GM21390 (cell line): ENCODE results near the gene PPIE.
A peak's percentile ranks its signal among the peaks of the same experiment; 100 is the strongest.

Experiments
- ATAC-seq: cut with Tn5 transposase; IDR thresholded peaks from one replicate; pipeline ENCODE4 v1.9.1; 2021; ENCODE audit not compliant: unreplicated experiment

Gene PPIE

GRCh38 chr1:39738622-39739366 lies at the start of gene PPIE:
PPIE (plus strand) TSS chr1:39738882; CDS start chr1:39738901, 19 bp downstream.
- ATAC-seq, result peak; percentile 88

GRCh38 chr1:39689214-39689613 lies 49.5 kb upstream of the PPIE start:
- no peak for ATAC-seq

DNA sequence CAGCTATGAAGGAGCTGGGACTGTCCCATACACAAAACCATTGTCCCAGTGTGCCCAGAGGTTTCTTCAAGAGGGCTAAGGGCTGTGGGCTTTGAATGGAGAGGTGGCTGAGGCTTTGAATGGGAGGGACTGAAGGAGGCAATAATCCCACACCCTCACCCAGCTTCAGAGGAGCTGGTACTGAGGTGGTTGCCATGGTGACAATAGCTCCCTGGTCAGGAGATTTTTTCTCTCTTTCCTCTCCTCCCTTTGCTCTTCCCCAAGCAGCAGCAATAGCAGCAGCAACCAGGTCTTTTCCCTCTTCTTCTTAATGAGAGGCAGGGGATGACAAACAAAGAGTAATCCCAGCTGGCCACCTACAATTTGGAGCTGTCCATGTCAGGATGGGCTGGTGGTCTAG lies 49.0 kb upstream of the PPIE start:
- ATAC-seq, result no peak

DNA sequence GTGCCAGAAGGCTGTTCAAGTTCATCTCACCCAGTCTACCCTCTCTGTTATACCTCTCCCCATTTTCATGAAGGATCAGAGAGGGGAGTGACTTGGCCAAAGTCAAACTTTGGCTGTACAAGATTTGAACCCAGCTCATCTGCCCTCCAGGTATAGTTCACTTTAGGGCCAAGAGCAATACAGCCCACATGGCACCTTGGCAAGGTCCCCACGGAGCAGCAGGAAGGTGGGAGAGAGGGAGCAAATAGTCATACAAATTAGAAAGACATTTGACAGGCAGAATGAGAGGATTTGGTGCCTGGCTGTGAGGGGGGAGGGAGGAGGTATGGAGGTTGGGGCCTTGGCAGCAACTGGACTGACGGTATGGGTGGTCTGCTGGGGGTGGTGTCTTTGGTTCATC lies 48.5 kb upstream of the PPIE start:
- ATAC-seq, result no peak

- ATAC-seq, result peak; percentile 7
These were observed 47.8 kb upstream of the PPIE start for GRCh38 chr1:39690794-39691382.

DNA sequence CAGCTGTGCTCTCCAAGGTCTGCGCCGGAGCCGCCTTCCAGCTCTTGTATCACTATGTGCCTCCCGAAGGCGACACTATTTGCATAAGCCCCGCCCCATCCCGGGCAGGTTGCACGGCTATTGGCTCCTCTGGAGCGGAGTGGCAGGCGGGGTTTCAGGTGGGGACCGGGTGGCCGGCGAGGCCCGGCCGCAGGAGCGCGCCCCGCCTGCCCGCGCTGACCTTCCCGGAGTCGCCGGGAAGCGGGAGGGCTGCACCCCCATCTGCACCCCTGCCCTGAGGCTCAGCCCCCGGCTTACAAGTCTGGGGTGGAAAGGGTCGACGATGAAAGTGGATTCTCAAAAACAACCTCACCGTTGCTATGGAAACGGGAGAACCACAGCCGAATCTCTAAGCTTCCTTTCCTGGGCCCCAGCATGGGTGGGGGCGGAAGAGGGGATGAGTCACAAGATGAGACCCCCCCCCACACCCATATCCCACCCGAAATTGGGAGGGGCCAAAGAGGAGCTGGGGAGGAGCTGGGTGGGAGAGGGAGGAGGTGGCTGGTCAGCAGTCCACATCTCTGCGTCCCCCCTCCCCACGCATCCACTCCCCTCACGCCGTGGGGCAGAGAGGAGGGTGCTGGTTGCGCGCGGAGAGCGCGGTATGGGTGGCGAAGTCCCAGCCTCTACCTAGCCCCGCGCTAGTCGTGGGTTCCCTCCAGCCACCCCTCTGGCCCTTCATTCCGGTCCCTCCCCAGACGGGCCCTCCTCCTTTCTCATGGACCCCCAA lies 47.1 kb upstream of the PPIE start, which contains the start of gene HPCAL4:
Gene HPCAL4 (minus strand): TSS at position 51 of the 769 bp plus-strand sequence. CDS start 6,830 bp downstream, outside the sequence.
- ATAC-seq, result peak; percentile 96

DNA sequence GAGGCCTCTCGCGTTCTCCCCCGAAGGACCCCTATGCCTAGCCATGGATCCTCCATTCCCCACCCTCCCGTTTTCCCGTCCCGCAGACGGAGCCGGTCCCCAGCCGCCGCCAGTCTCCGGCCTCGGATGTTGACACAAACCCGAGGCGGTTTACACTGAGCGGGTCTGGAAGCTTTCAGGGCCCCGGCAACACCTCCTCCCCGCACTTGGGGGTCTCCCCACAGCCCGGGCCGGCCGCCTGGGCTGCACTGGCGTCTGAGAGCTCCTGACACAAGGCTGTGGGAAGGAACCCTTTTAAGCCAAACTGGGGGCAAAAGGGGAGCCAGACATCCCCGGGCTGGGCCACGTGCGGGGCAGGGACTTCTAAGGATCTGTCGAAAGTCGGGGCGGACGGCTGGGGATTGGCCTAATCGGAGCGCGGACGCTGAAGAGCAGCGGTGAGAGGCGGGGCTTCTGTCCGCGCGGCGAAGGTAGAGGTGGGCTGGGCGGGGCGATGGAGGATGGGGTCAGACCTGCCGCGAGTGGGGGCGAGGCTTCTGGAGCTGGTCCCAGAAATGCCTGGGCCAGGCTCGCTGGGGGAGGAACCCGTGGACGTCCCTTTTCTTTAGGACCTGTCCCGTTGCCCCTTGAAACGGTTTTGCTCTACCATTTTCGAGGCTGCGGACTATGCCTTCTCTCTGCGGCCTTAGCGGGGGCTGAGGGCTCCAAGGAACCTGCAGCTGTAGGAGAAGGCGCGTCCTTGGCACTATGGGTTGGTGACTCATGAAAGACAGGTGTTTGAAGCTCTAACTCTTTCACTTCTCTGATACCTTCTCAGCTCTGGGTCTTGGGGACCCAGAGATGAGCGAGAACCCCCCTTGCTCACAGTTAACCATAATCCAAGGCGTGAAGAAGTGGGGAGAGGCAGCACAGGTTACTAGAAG lies 46.3 kb upstream of the PPIE start:
- ATAC-seq, result no peak

- ATAC-seq, result no peak
These were observed 44.7 kb upstream of the PPIE start for GRCh38 chr1:39694026-39694425.

- ATAC-seq, result no peak
These were observed 43.7 kb upstream of the PPIE start for GRCh38 chr1:39695016-39695415.

DNA sequence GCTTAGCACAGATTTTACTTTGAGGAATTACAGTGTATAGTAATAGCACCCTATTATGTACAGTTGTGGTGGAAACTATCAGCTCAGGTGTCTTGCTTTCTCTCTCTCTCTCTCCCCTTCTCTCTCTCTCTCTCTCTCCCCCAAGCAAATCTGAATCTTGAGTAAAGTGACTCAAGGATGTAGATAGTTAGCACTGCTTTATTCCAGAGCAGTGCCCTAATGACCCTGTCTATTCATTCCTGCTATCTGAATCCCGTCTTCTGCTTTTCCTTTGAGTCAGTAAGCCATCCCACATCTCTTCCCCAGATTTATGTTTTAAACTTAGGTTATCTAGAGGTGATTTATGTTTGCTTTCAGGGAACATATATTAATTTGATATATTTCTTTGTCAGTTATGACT lies 42.2 kb upstream of the PPIE start:
- no peak for ATAC-seq

- ATAC-seq, result no peak
These were observed 40.1 kb upstream of the PPIE start for GRCh38 chr1:39698568-39698967.

- ATAC-seq, result no peak
These were observed 39.3 kb upstream of the PPIE start for GRCh38 chr1:39699419-39699818.

- no peak for ATAC-seq
These were observed 38.3 kb upstream of the PPIE start for GRCh38 chr1:39700348-39700747.

GRCh38 chr1:39701049-39701439 lies 37.6 kb upstream of the PPIE start:
- ATAC-seq, result no peak

- no peak for ATAC-seq
These were observed 33.9 kb upstream of the PPIE start for GRCh38 chr1:39704757-39705156.

DNA sequence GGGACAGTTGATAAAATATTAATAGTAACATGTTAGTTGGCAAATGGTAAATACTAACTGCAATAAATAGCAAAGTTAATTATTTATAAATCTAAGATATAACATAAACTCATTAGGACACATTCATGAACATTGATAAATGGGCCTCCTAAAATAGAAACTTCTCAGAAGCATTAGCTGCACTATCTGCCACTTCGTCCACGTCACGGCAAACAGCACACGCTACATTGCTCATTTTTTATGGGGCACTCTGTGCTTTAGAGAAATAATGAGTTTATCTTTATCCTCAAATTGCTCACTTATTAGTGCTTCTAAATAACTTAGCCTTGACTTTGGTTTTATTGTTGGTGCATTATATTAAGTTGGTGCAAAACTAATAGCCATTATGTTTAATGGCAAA lies 31.2 kb upstream of the PPIE start:
- no peak for ATAC-seq

DNA sequence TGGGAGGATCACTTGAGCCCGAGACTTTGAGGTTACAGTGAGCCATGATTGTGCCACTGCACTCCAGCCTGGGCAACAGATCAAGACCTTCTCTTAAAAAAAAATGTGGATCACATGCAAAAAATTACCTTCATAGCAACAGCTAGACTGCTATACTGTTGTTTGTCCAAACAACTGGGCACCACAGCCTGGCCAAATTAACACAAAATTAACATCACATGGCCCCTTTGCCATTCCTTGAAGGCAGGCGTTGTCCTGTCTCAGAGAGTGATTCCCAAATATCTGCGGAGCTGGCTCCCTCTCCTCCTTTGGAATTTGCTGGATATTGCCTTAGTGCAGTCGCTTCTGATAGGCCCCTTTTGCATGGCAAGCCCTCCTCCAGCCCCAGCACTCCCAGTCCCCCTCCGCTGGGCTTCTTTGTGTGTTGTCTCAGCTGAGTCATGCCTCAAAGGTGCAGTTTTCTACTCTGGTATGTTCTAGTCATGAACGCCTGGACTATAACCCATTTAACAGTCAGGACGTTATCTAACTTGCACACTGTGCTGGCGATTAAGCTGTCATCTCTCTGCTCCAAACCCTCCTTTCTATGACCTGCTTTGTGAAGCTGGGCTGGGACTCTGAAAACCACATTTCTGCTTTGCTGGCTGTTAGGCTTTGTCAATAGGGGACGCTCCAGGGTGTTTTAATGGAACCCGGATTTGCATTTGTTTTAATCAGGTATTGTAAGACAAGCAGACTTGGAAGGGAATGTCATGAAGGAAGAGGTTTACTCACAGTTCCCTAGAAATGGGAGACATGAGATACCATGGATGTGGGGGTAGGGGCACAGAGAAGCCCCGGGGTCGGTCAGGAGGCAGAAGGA lies 27.3 kb upstream of the PPIE start:
- no peak for ATAC-seq

DNA sequence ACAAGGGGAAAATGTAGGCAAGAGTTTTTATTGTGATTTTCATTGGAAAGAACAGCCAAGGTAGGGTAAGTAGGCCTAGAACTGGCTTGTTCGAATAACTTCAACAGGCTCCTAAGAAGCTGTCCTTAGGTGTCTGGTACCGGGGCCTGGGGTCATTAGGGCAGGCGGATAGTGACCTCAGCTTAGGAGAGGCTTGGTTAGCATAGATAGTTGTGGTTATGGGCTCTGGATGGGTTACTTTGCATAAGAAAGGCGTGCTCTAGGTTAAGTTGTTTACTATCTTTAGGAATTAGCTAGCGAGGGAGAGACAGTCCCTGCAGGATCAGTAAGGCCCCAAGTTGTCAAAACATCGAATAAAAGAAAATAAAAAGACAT lies 26.7 kb upstream of the PPIE start:
- ATAC-seq, result no peak

GRCh38 chr1:39713557-39713956 lies 25.1 kb upstream of the PPIE start:
- ATAC-seq, result no peak

DNA sequence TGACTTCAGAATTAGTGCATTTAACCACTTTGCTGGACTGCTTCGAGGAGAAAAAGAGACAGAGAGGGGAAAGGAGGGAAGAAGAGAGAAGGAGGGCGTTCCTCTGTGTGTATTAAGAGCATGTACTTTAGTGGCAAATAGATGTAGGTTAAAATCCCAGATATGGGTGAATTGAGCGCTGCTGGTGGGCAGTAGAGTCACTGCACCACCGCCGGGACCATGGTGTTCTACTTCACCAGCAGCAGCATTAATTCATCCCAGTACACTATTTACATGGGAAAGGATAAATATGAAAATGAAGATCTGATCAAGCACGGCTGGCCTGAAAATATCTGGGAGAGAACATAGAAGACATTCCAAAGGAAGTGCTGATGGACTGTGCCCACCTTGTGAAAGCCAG lies 20.9 kb upstream of the PPIE start:
- ATAC-seq, result no peak
